Measurements from ENCODE around the gene ASB2.

The ASB2 gene, protein sequence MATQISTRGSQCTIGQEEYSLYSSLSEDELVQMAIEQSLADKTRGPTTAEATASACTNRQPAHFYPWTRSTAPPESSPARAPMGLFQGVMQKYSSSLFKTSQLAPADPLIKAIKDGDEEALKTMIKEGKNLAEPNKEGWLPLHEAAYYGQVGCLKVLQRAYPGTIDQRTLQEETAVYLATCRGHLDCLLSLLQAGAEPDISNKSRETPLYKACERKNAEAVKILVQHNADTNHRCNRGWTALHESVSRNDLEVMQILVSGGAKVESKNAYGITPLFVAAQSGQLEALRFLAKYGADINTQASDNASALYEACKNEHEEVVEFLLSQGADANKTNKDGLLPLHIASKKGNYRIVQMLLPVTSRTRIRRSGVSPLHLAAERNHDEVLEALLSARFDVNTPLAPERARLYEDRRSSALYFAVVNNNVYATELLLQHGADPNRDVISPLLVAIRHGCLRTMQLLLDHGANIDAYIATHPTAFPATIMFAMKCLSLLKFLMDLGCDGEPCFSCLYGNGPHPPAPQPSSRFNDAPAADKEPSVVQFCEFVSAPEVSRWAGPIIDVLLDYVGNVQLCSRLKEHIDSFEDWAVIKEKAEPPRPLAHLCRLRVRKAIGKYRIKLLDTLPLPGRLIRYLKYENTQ

DNA sequence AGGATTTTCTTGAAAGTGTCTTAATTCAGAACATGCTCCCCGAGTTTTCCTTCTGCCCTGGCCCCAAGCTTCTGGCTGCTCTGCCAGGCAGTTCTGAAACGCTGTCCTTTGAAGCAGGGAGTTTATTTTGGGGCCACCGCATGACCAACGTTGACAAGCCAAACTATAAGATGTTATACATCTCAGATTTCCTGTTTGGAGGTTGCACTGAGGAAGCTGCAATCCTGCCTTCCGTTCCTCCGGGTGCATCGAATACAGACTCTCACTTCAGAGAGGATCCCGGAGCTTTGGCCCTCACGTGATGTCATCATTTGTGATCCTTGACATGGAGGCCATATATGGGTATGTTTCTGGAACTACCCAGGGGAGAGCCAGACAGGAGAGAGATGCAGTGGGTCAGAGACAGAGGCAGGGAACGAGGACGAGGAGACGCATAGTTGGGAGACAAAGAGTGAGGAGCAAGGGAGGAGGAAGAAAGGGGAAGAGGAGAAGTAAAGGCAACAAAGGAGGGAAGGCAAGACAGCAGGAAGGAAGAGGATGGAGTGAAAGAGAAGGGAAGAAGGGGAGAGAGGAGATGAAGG, at the start of gene ASB2:
ASB2 (minus strand) TSS at position 94 of the 581 bp plus-strand sequence. CDS start 12,031 bp downstream, outside the sequence.
- TF ChIP-seq, protein P1, sequence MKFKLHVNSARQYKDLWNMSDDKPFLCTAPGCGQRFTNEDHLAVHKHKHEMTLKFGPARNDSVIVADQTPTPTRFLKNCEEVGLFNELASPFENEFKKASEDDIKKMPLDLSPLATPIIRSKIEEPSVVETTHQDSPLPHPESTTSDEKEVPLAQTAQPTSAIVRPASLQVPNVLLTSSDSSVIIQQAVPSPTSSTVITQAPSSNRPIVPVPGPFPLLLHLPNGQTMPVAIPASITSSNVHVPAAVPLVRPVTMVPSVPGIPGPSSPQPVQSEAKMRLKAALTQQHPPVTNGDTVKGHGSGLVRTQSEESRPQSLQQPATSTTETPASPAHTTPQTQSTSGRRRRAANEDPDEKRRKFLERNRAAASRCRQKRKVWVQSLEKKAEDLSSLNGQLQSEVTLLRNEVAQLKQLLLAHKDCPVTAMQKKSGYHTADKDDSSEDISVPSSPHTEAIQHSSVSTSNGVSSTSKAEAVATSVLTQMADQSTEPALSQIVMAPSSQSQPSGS (tag by site-specific recombination; IDR thresholded peaks at IDR 0.05; ENCODE audit: low read depth), result 0 out of 2 replicates have a peak, but pooled peaks have one; percentile 67
- no peak for TF ChIP-seq ZNF510 (tag by site-specific recombination; IDR thresholded peaks at IDR 0.05; ENCODE audit: insufficient replicate concordance)
- no peak within 1 kb of the TSS for H3K27ac ChIP-seq (ENCODE audit: extremely low read depth, low read depth, low read length)
- no peaks in the 10 kb centered on the region for H3K9me3 ChIP-seq (ENCODE audit: control insufficient read depth, insufficient read depth, low read depth, low read length)
- POLR2A ChIA-PET, result no interaction called here
- H3K4me3 ChIP-seq (ENCODE audit: low read depth, low read length), result no peak within 1 kb of the TSS
- no peaks in the 10 kb centered on the region for H3K4me1 ChIP-seq (ENCODE audit: control insufficient read depth, insufficient read depth, low read length)
- H3K36me3 ChIP-seq (ENCODE audit: control insufficient read depth in 2 of 2, insufficient read depth in 1 of 2, low read length in 2 of 2), result no peaks in the 10 kb centered on the region
- CTCF ChIA-PET, result interaction anchor here (0.7 to 1.2 kb wide), 2 partner anchors 17 to 37 kb away, joined by 3 to 4 read pairs; no protein-coding TSS in a partner anchor

DNA sequence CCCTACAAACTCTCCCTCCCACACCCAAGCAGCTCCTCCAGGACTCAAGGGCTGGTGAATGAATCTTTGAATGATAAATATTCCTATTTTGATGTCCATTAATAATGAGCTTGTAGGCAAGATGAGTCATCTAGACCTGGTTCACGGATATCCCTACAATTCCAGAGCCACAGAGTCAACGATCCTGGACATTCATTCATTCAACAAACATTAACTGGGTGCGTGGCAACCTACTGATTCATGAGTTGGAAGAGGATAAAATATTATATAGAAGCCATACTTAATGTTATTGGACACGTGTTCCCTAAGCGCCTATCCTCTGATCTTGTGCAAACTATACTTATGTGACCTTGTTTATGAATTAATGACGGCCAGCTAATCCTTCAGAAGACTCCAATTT, 49.4 kb upstream of the ASB2 start:
- H3K36me3 ChIP-seq (ENCODE audit: control insufficient read depth in 2 of 2, insufficient read depth in 1 of 2, low read length in 2 of 2), result no peaks in the 10 kb centered on the region
- POLR2A ChIA-PET, result interaction anchor here (0.7 kb wide), 1 partner anchor 70 kb away, joined by 3 read pairs; no protein-coding TSS in a partner anchor
- TF ChIP-seq ZNF335 (tag by site-specific recombination; conservative IDR thresholded peaks at IDR 0.05) (peak; percentile 40; the same call in 1 of the 2 replicates), ZNF677 (tag by site-specific recombination; IDR thresholded peaks at IDR 0.05) (no peak), ZBTB17 (tag by site-specific recombination; IDR thresholded peaks at IDR 0.05) (peak; percentile 57; the same call in 1 of the 2 replicates)
- no peaks in the 10 kb centered on the region for H3K4me1 ChIP-seq (ENCODE audit: control insufficient read depth, insufficient read depth, low read length)
- CTCF ChIA-PET, result interaction anchor here (0.9 to 3.1 kb wide), 4 partner anchors 11 to 86 kb away, joined by 3 to 25 read pairs (median 4); no protein-coding TSS in a partner anchor
- no peak overlapping the region for H3K4me3 ChIP-seq (ENCODE audit: low read depth, low read length)
- no peaks in the 10 kb centered on the region for H3K9me3 ChIP-seq (ENCODE audit: control insufficient read depth, insufficient read depth, low read depth, low read length)
- H3K27ac ChIP-seq (ENCODE audit: extremely low read depth, low read depth, low read length), result no peak overlapping the region

DNA sequence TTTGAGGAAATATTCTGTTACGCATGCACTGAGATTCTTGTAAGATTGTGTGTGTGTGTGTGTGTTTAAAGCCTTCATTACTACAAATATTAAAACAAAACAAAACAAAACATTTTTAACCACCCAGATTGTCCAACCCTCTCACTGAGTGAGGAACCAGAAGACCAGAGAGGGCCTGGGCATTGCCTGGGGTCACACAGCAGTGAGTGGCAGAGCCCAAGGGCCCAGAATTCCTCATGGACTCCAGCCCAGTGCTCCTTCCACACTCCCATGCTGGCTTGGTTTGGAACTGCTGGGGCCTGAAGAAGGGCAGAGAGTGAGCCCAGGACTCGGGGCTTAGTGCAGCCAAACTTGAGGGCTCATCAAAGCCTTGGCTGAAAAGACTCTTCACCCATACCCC, 48.2 kb upstream of the ASB2 start:
- Histone ChIP-seq H3K9me3 (ENCODE audit: control insufficient read depth, insufficient read depth, low read depth, low read length) (no peaks in the 10 kb centered on the region), H3K36me3 (ENCODE audit: control insufficient read depth in 2 of 2, insufficient read depth in 1 of 2, low read length in 2 of 2) (no peaks in the 10 kb centered on the region), H3K4me1 (ENCODE audit: control insufficient read depth, insufficient read depth, low read length) (no peaks in the 10 kb centered on the region), H3K27ac (ENCODE audit: extremely low read depth, low read depth, low read length) (no peak overlapping the region), H3K4me3 (ENCODE audit: low read depth, low read length) (no peak overlapping the region)
- CTCF ChIA-PET, result interaction anchor here (3.1 kb wide), 1 partner anchor 12 kb away, joined by 25 read pairs; no protein-coding TSS in a partner anchor
- POLR2A ChIA-PET, result no interaction called here
- no peak for TF ChIP-seq ZNF677 (tag by site-specific recombination; IDR thresholded peaks at IDR 0.05)
- TF ChIP-seq ZNF768 (tag by site-specific recombination; IDR thresholded peaks at IDR 0.05), result peak; percentile 81

DNA sequence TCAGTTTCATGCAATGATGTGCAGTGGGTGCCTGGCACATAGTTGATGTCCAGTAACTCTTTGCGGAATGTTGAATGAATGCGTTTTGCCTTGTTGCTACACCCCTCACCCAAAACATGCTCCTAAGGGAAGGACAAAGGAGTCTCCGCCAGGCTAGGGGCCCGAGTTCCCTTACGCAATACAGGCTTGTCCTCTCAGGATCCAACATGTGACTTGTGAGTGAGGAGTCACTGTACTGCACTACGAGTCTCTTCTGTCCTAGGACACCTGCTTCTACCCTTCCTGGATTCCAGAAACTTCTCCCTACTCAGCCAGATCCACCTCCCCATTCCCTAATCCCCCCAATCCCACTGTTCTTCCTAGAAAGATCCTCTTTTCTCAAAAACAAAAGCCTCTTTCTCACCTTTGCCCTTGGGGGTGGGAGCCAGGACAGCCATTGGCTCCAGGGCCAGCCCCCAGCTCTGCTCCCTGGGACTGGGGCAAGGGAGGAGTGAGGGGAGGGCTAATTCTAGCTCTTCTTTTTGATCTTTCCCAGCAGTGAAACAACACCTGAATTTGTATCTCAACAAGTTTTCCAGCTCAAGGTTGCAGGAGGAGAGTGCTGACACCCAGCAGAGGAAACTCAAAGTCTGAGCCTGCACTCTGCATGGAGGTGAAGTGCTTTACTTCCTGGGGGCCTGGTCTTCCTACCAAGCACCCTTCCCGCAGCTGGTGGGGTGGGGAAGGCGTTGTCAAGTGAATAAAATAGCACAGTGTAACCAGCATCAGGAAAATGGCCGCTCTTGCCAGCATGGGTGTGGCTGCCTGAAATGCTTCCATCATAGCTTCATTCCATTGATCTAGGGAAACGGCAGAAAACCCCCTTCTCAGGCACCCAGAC, 46.4 kb upstream of the ASB2 start:
- TF ChIP-seq, protein P2, sequence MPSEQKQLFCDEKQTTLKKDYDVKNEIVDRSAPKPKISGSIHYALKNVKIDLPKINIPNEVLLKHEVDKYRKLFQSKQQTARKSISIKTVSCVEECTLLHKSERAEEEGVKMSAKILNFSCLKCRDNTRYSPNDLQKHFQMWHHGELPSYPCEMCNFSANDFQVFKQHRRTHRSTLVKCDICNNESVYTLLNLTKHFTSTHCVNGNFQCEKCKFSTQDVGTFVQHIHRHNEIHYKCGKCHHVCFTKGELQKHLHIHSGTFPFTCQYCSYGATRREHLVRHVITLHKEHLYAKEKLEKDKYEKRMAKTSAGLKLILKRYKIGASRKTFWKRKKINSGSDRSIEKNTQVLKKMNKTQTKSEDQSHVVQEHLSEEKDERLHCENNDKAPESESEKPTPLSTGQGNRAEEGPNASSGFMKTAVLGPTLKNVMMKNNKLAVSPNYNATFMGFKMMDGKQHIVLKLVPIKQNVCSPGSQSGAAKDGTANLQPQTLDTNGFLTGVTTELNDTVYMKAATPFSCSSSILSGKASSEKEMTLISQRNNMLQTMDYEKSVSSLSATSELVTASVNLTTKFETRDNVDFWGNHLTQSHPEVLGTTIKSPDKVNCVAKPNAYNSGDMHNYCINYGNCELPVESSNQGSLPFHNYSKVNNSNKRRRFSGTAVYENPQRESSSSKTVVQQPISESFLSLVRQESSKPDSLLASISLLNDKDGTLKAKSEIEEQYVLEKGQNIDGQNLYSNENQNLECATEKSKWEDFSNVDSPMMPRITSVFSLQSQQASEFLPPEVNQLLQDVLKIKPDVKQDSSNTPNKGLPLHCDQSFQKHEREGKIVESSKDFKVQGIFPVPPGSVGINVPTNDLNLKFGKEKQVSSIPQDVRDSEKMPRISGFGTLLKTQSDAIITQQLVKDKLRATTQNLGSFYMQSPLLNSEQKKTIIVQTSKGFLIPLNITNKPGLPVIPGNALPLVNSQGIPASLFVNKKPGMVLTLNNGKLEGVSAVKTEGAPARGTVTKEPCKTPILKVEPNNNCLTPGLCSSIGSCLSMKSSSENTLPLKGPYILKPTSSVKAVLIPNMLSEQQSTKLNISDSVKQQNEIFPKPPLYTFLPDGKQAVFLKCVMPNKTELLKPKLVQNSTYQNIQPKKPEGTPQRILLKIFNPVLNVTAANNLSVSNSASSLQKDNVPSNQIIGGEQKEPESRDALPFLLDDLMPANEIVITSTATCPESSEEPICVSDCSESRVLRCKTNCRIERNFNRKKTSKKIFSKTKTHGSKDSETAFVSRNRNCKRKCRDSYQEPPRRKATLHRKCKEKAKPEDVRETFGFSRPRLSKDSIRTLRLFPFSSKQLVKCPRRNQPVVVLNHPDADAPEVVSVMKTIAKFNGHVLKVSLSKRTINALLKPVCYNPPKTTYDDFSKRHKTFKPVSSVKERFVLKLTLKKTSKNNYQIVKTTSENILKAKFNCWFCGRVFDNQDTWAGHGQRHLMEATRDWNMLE (tag by site-specific recombination; conservative IDR thresholded peaks at IDR 0.05; ENCODE audit: low read depth), result no peak
- TF ChIP-seq ZNF223 (tag by site-specific recombination; IDR thresholded peaks at IDR 0.05) (no peak), ZSCAN23 (tag by site-specific recombination; IDR thresholded peaks at IDR 0.05) (no peak), ZNF596 (tag by site-specific recombination; IDR thresholded peaks at IDR 0.05) (no peak), ZNF138 (tag by site-specific recombination; IDR thresholded peaks at IDR 0.05; ENCODE audit: borderline replicate concordance) (no peak), ZNF132 (tag by site-specific recombination; IDR thresholded peaks at IDR 0.05; ENCODE audit: borderline replicate concordance) (no peak), ZNF843 (tag by site-specific recombination; IDR thresholded peaks at IDR 0.05) (no peak), ZNF768 (tag by site-specific recombination; IDR thresholded peaks at IDR 0.05) (no peak), ZNF791 (tag by site-specific recombination; IDR thresholded peaks at IDR 0.05) (no peak)
- Histone ChIP-seq H3K36me3 (ENCODE audit: control insufficient read depth in 2 of 2, insufficient read depth in 1 of 2, low read length in 2 of 2) (no peaks in the 10 kb centered on the region), H3K9me3 (ENCODE audit: control insufficient read depth, insufficient read depth, low read depth, low read length) (no peaks in the 10 kb centered on the region), H3K27ac (ENCODE audit: extremely low read depth, low read depth, low read length) (no peak overlapping the region), H3K4me3 (ENCODE audit: low read depth, low read length) (no peak overlapping the region), H3K4me1 (ENCODE audit: control insufficient read depth, insufficient read depth, low read length) (no peaks in the 10 kb centered on the region)
- ChIA-PET POLR2A (no interaction called here), CTCF (interaction anchor here (1.1 to 4.4 kb wide), 3 partner anchors 13 to 101 kb away, joined by 3 to 17 read pairs (median 9); no protein-coding TSS in a partner anchor)

Data from HEK293 (cell line).